WTC11 (cell line): ENCODE data around the gene RPP40.

Experiments
- CREM ChIP-seq: sonication (generic); formaldehyde crosslinking; IDR thresholded peaks from 2 replicates; pipeline ENCODE4 v1.8.1; 2022; ENCODE audit warnings: mild to moderate bottlenecking, missing genetic modification reagents, moderate library complexity
- CTCF ChIP-seq: fragments of 200-600 bp; IDR thresholded peaks from 2 replicates; pipeline ENCODE4 v1.8.0; 2022; ENCODE audit warnings: antibody characterized with exemption
- MAX ChIP-seq: sonication (generic); formaldehyde crosslinking; IDR thresholded peaks from 2 replicates; pipeline ENCODE4 v1.8.0; 2022; ENCODE audit warnings: mild to moderate bottlenecking, missing genetic modification reagents
- NFYB ChIP-seq: sonication (generic); formaldehyde crosslinking; conservative IDR thresholded peaks from 2 replicates; pipeline ENCODE4 v1.8.0; 2022; ENCODE audit warnings: low read depth, missing genetic modification reagents
- RELA ChIP-seq: sonication (generic); formaldehyde crosslinking; IDR thresholded peaks from 2 replicates; pipeline ENCODE4 v1.8.1; 2022; ENCODE audit warnings: missing genetic modification reagents, mild to moderate bottlenecking, borderline replicate concordance
- SMAD4 ChIP-seq: sonication (generic); formaldehyde crosslinking; IDR thresholded peaks from 2 replicates; pipeline ENCODE4 v1.8.0; 2022; ENCODE audit warnings: mild to moderate bottlenecking, missing genetic modification reagents
- TEAD1 ChIP-seq: sonication (generic); formaldehyde crosslinking; IDR thresholded peaks from 2 replicates; pipeline ENCODE4 v1.8.0; 2022; ENCODE audit warnings: mild to moderate bottlenecking, missing genetic modification reagents
- USF2 ChIP-seq: sonication (generic); formaldehyde crosslinking; IDR thresholded peaks from 2 replicates; pipeline ENCODE4 v1.8.1; 2023; ENCODE audit warnings: mild to moderate bottlenecking, missing genetic modification reagents, moderate library complexity
- ZNF423 ChIP-seq: fragments of 250-450 bp; sonication (Bioruptor Pico); IDR thresholded peaks from 2 replicates; pipeline ENCODE4 v2.1.2; 2022; ENCODE audit warnings: mild to moderate bottlenecking, moderate library complexity
- TF ChIP-seq, protein P1 (sequence below): sonication (generic); formaldehyde crosslinking; IDR thresholded peaks from 2 replicates; pipeline ENCODE4 v1.8.0; 2022; ENCODE audit warnings: mild to moderate bottlenecking, missing genetic modification reagents
- TF ChIP-seq, protein P2 (sequence below): fragments of 250-450 bp; sonication (Bioruptor Pico); IDR thresholded peaks from 2 replicates; pipeline ENCODE4 v2.1.2; 2022; ENCODE audit warnings: mild to moderate bottlenecking, moderate library complexity
- TF ChIP-seq, protein P3 (sequence below): sonication (generic); formaldehyde crosslinking; IDR thresholded peaks from 2 replicates; pipeline ENCODE4 v1.8.0; 2022; ENCODE audit warnings: mild to moderate bottlenecking, missing genetic modification reagents
- TF ChIP-seq, protein P4 (sequence below): sonication (generic); formaldehyde crosslinking; IDR thresholded peaks from 2 replicates; pipeline ENCODE4 v1.8.0; 2023; ENCODE audit warnings: missing genetic modification reagents
- TF ChIP-seq, protein P5 (sequence below): sonication (generic); formaldehyde crosslinking; IDR thresholded peaks from 2 replicates; pipeline ENCODE4 v1.8.1; 2022; ENCODE audit warnings: mild to moderate bottlenecking, missing genetic modification reagents, moderate library complexity, borderline replicate concordance

DNA sequence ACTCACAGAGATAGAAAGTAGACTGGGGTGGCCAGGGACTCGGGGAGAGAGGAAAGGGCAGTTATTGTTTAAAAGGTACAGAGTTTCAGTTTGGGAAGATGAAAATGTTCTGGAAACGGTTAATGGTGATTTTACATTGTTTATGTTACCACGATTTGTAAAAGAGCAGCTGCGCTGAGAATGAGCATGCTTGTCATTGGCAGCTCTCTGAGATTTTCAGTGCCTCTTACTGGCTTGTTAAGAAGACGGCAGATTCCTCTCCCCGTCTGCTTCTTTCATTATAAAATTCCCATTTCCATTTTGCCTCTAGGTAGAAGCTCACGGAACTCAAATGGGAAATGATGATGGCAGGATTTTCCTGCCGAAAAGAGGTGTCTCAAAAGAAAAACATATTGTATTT lies 41.6 kb upstream of the RPP40 start:
- no peak for TF ChIP-seq CTCF
- no peak for TF ChIP-seq MAX (CRISPR knock-in tag)
- TF ChIP-seq, protein P1, sequence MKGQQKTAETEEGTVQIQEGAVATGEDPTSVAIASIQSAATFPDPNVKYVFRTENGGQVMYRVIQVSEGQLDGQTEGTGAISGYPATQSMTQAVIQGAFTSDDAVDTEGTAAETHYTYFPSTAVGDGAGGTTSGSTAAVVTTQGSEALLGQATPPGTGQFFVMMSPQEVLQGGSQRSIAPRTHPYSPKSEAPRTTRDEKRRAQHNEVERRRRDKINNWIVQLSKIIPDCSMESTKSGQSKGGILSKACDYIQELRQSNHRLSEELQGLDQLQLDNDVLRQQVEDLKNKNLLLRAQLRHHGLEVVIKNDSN (CRISPR knock-in tag) = no peak
- TF ChIP-seq, protein P2, sequence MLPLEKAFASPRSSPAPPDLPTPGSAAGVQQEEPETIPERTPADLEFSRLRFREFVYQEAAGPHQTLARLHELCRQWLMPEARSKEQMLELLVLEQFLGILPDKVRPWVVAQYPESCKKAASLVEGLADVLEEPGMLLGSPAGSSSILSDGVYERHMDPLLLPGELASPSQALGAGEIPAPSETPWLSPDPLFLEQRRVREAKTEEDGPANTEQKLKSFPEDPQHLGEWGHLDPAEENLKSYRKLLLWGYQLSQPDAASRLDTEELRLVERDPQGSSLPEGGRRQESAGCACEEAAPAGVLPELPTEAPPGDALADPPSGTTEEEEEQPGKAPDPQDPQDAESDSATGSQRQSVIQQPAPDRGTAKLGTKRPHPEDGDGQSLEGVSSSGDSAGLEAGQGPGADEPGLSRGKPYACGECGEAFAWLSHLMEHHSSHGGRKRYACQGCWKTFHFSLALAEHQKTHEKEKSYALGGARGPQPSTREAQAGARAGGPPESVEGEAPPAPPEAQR = no peak
- TF ChIP-seq TEAD1 (CRISPR knock-in tag) = no peak
- TF ChIP-seq, protein P3, sequence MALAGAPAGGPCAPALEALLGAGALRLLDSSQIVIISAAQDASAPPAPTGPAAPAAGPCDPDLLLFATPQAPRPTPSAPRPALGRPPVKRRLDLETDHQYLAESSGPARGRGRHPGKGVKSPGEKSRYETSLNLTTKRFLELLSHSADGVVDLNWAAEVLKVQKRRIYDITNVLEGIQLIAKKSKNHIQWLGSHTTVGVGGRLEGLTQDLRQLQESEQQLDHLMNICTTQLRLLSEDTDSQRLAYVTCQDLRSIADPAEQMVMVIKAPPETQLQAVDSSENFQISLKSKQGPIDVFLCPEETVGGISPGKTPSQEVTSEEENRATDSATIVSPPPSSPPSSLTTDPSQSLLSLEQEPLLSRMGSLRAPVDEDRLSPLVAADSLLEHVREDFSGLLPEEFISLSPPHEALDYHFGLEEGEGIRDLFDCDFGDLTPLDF = no peak
- TF ChIP-seq NFYB (CRISPR knock-in tag) = no peak
- TF ChIP-seq, protein P4, sequence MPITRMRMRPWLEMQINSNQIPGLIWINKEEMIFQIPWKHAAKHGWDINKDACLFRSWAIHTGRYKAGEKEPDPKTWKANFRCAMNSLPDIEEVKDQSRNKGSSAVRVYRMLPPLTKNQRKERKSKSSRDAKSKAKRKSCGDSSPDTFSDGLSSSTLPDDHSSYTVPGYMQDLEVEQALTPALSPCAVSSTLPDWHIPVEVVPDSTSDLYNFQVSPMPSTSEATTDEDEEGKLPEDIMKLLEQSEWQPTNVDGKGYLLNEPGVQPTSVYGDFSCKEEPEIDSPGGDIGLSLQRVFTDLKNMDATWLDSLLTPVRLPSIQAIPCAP = no peak
- TF ChIP-seq CREM (CRISPR knock-in tag) = no peak
- TF ChIP-seq RELA (CRISPR knock-in tag) = no peak
- TF ChIP-seq, protein P5, sequence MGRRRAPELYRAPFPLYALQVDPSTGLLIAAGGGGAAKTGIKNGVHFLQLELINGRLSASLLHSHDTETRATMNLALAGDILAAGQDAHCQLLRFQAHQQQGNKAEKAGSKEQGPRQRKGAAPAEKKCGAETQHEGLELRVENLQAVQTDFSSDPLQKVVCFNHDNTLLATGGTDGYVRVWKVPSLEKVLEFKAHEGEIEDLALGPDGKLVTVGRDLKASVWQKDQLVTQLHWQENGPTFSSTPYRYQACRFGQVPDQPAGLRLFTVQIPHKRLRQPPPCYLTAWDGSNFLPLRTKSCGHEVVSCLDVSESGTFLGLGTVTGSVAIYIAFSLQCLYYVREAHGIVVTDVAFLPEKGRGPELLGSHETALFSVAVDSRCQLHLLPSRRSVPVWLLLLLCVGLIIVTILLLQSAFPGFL (CRISPR knock-in tag) = no peak
- TF ChIP-seq ZNF423 (CRISPR knock-in tag) = no peak
- TF ChIP-seq SMAD4 (CRISPR knock-in tag) = no peak
- TF ChIP-seq USF2 = no peak
